Fibroblast of lung (primary cell): ENCODE results near the gene CLCN7.

ENCODE experiments used
- CTCF ChIP-seq, 2 donors: IDR thresholded peaks in 1 of 2; conservative IDR thresholded peaks in 1 of 2; 1 replicate in 1 of 2; 2 replicates in 1 of 2; pipeline ENCODE4 v1.5.1; 2011 to 2012; ENCODE audit warnings: low read length in 2 of 2, control low read depth in 1 of 2, inconsistent platforms in 1 of 2, low read depth in 1 of 2, mild to moderate bottlenecking in 1 of 2
- EZH2 ChIP-seq: IDR thresholded peaks from 2 replicates; pipeline ENCODE4 v1.5.1; 2012; ENCODE audit warnings: low read length, control low read depth, mild to moderate bottlenecking; ENCODE audit errors: missing control alignments

- TF ChIP-seq CTCF (conservative IDR thresholded peaks at IDR 0.05 in 1 of 2, IDR thresholded peaks at IDR 0.05 in 1 of 2; ENCODE audit: low read depth in 1 of 2, low read length in 2 of 2) = no peak
- no peak for TF ChIP-seq EZH2
These were observed 11.1 kb upstream of the CLCN7 start for GRCh38 chr16:1485847-1486496.
